Keratinocyte (primary cell): ENCODE data around the gene PLS1. TPM values are rescaled to one million over a fixed set of nuclear protein-coding genes. Genes with fewer than 3 reads are reported as not detected.

Source experiments
- DNase-seq: peaks from one replicate; pipeline ENCODE4 v3.0.0-alpha.2; 2011; ENCODE audit warnings: low read depth, missing footprints, low spot score
- FAIRE-seq: peaks from 2 replicates; lab custom pipeline; 2011; peaks lifted over from hg19 to GRCh38; lab: Jason Lieb, UNC
- H2AFZ ChIP-seq: 2 replicates; pipeline ENCODE4 v1.6.0; 2012; ENCODE audit warnings: low read length, control low read depth, inconsistent platforms; ENCODE audit not compliant: control insufficient read depth
- H3K27ac ChIP-seq: 2 replicates; pipeline ENCODE4 v1.5.1; 2011; ENCODE audit warnings: low read length; ENCODE audit not compliant: control insufficient read depth, insufficient read depth
- H3K27me3 ChIP-seq: 3 replicates; pipeline ENCODE4 v1.6.0; 2011; ENCODE audit warnings: low read length; ENCODE audit not compliant: control insufficient read depth, insufficient read depth; ENCODE audit errors: extremely low read depth
- H3K36me3 ChIP-seq, 2 experiments: 2 replicates in 1 of 2; 3 replicates in 1 of 2; pipeline ENCODE4 v1.5.1; 2011; ENCODE audit warnings: low read length in 2 of 2, mild to moderate bottlenecking in 1 of 2; ENCODE audit not compliant: control insufficient read depth in 2 of 2, insufficient read depth in 2 of 2; ENCODE audit errors: extremely low read depth in 1 of 2
- H3K4me1 ChIP-seq: 3 replicates; pipeline ENCODE4 v1.5.1; 2011; ENCODE audit warnings: low read length; ENCODE audit not compliant: control insufficient read depth, insufficient read depth; ENCODE audit errors: extremely low read depth
- H3K4me2 ChIP-seq: 3 replicates; pipeline ENCODE4 v1.6.0; 2011; ENCODE audit warnings: low read depth, low read length; ENCODE audit not compliant: control insufficient read depth, insufficient read depth; ENCODE audit errors: extremely low read depth
- H3K4me3 ChIP-seq, 3 experiments: fragments of 200-600 bp in 1 of 3; sonication (generic) in 1 of 3; 2 replicates in 2 of 3; 3 replicates in 1 of 3; pipeline ENCODE4 v1.5.1; 2011 to 2016; ENCODE audit warnings: low read length in 3 of 3, mild to moderate bottlenecking in 3 of 3, control low read depth in 2 of 3, inconsistent platforms in 1 of 3, low read depth in 1 of 3, mixed read lengths in 1 of 3, mixed run types in 1 of 3, moderate library complexity in 1 of 3; ENCODE audit not compliant: control insufficient read depth in 2 of 3, insufficient read depth in 2 of 3; ENCODE audit errors: extremely low read depth in 1 of 3
- H3K79me2 ChIP-seq: 2 replicates; pipeline ENCODE4 v1.6.0; 2012; ENCODE audit warnings: low read length; ENCODE audit not compliant: control insufficient read depth, insufficient read depth
- H3K9ac ChIP-seq: 3 replicates; pipeline ENCODE4 v1.6.0; 2011; ENCODE audit warnings: low read length; ENCODE audit not compliant: control insufficient read depth, insufficient read depth; ENCODE audit errors: extremely low read depth
- H3K9me1 ChIP-seq: 3 replicates; pipeline ENCODE4 v1.6.0; 2011; ENCODE audit warnings: low read length; ENCODE audit not compliant: control insufficient read depth, insufficient read depth; ENCODE audit errors: extremely low read depth
- H3K9me3 ChIP-seq: 2 replicates; pipeline ENCODE4 v1.5.1; 2012; ENCODE audit warnings: low read depth, low read length; ENCODE audit not compliant: control insufficient read depth
- H4K20me1 ChIP-seq: 3 replicates; pipeline ENCODE4 v1.6.0; 2011; ENCODE audit warnings: low read length; ENCODE audit not compliant: control insufficient read depth, insufficient read depth; ENCODE audit errors: extremely low read depth
- EZH2 ChIP-seq: IDR thresholded peaks from one replicate; pipeline ENCODE4 v1.6.1; 2012; ENCODE audit warnings: inconsistent platforms, mild to moderate bottlenecking, low read length, moderate library complexity
- dilution Hi-C: fragments of 300-500 bp; cut with MboI; formaldehyde crosslinking; loops from one replicate; pipeline ENCODE4 v1.7.0; 2020; ENCODE audit warnings: low sequenced_read_pairs; ENCODE audit not compliant: extremely low pct_ligation_motif_present
- polyA plus RNA-seq, 5 experiments: library from polyadenylated mRNA; depleted of rRNA in 3 of 5; stranded (reverse) in 3 of 5; stranded (forward) in 1 of 5; unstranded in 1 of 5; fragments of >200 nt; gene quantifications; 1 replicate in 1 of 5; 2 replicates in 3 of 5; 3 replicates in 1 of 5; pipeline versions ENCODE4 v1.2.1 to v1.2.3, GENCODE V29; 2011 to 2012; ENCODE audit warnings: missing spikeins in 2 of 5, low read depth in 1 of 5, low replicate concordance in 1 of 5
- TF ChIP-seq, protein P1 (sequence below), 3 experiments: IDR thresholded peaks in 1 of 3; conservative IDR thresholded peaks in 1 of 3; optimal IDR thresholded peaks in 1 of 3; 2 replicates in 2 of 3; 3 replicates in 1 of 3; pipeline versions ENCODE3 to v1.5.1; 2011; ENCODE audit warnings: low read length in 3 of 3, mild to moderate bottlenecking in 3 of 3, moderate library complexity in 2 of 3, control low read depth in 1 of 3, inconsistent platforms in 1 of 3; ENCODE audit not compliant: insufficient read depth in 2 of 3; ENCODE audit errors: extremely low read depth in 1 of 3

Gene PLS1
- polyA plus RNA-seq, 1 donor (not counting 4 experiments of a cell fraction or from before 2014, with no cell fraction given) = 13.9 TPM

DNA sequence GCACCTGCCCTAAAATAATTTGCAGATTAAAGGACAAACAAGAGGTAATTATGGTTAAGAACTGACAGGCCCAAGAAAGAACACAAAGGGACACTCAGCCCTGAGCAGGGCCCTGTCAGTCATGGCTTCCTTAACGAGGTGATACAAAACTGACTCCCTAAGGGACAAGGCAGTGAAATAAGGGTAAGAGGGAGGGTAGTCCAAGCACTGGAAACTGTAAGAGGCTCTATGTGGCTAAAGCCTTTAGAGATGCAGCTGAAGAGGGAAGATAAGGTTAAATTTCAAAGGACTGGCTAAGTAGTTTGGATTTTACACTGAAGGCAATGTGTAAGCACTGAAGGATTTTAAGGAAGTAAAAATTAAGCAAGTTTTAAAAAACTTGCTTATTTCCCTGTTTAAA, 21.5 kb upstream of the PLS1 start:
- dilution Hi-C loops = no loop called here
- Histone ChIP-seq H3K27me3 (no peaks in the 10 kb centered on the region), H2AFZ (no peak overlapping the region), H3K4me3 (no peak overlapping the region), H3K4me1 (peaks cover 15% of the 10 kb centered on the region), H3K9me3 (no peaks in the 10 kb centered on the region), H3K36me3 (peaks cover 2 to 3% of the 10 kb centered on the region in 2 experiments), H3K27ac (no peak overlapping the region), H3K4me2 (no peak overlapping the region), H3K9me1 (no peaks in the 10 kb centered on the region), H3K9ac (no peak overlapping the region), H3K79me2 (peaks cover 62% of the 10 kb centered on the region), H4K20me1 (no peaks in the 10 kb centered on the region)
- DNase-seq (no peak), FAIRE-seq (no peak)
- TF ChIP-seq, protein P1, sequence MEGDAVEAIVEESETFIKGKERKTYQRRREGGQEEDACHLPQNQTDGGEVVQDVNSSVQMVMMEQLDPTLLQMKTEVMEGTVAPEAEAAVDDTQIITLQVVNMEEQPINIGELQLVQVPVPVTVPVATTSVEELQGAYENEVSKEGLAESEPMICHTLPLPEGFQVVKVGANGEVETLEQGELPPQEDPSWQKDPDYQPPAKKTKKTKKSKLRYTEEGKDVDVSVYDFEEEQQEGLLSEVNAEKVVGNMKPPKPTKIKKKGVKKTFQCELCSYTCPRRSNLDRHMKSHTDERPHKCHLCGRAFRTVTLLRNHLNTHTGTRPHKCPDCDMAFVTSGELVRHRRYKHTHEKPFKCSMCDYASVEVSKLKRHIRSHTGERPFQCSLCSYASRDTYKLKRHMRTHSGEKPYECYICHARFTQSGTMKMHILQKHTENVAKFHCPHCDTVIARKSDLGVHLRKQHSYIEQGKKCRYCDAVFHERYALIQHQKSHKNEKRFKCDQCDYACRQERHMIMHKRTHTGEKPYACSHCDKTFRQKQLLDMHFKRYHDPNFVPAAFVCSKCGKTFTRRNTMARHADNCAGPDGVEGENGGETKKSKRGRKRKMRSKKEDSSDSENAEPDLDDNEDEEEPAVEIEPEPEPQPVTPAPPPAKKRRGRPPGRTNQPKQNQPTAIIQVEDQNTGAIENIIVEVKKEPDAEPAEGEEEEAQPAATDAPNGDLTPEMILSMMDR (optimal IDR thresholded peaks at IDR 0.05 in 1 of 3, IDR thresholded peaks at IDR 0.05 in 1 of 3, conservative IDR thresholded peaks at IDR 0.05 in 1 of 3; ENCODE audit: extremely low read depth in 1 of 3, insufficient read depth in 2 of 3, low read length in 3 of 3) = no peak
- no peak for TF ChIP-seq EZH2

DNA sequence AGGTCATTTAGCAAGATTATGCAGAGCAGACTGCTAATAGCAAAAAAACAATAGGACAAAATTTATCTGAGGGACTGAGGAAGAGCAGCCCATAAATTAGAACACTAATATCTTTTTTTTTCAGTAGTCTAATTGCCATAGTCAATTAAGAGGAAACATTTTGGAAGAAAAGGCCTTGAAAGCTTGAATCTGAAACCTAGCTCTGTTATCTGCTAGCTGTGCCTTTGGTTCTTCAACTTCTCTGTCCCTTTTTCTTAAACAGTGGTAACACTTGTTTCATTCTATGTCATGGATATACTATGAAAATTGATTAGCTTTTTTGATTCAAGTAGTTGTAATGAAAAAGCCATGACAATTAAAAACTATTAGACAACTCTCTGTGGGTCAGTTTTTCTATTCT, 19.4 kb upstream of the PLS1 start:
- peaks cover 57% of the 10 kb centered on the region for H3K79me2 ChIP-seq
- H3K9ac ChIP-seq = no peak overlapping the region
- DNase-seq (no peak), FAIRE-seq (no peak)
- no peaks in the 10 kb centered on the region for H3K36me3 ChIP-seq
- H2AFZ ChIP-seq = no peak overlapping the region
- peaks cover 16% of the 10 kb centered on the region for H3K4me1 ChIP-seq
- dilution Hi-C loops = no loop called here
- no peaks in the 10 kb centered on the region for H4K20me1 ChIP-seq
- peak overlapping the region; percentile 97 for H3K4me2 ChIP-seq
- no peak overlapping the region for H3K27ac ChIP-seq
- H3K27me3 ChIP-seq = no peaks in the 10 kb centered on the region
- TF ChIP-seq, protein P1 (optimal IDR thresholded peaks at IDR 0.05 in 1 of 3, IDR thresholded peaks at IDR 0.05 in 1 of 3, conservative IDR thresholded peaks at IDR 0.05 in 1 of 3; ENCODE audit: extremely low read depth in 1 of 3, insufficient read depth in 2 of 3, low read length in 3 of 3) = no peak
- no peak for TF ChIP-seq EZH2
- no peaks in the 10 kb centered on the region for H3K9me3 ChIP-seq
- no peaks in the 10 kb centered on the region for H3K9me1 ChIP-seq
- H3K4me3 ChIP-seq = no peak overlapping the region
